GM18517 (cell line): Measurements from ENCODE around the gene GAD2.

ENCODE experiments used
- ATAC-seq: cut with Tn5 transposase; IDR thresholded peaks from one replicate; pipeline ENCODE4 v1.9.1; 2021; ENCODE audit warnings: mild to moderate bottlenecking, moderate library complexity; ENCODE audit not compliant: unreplicated experiment

Gene GAD2

DNA sequence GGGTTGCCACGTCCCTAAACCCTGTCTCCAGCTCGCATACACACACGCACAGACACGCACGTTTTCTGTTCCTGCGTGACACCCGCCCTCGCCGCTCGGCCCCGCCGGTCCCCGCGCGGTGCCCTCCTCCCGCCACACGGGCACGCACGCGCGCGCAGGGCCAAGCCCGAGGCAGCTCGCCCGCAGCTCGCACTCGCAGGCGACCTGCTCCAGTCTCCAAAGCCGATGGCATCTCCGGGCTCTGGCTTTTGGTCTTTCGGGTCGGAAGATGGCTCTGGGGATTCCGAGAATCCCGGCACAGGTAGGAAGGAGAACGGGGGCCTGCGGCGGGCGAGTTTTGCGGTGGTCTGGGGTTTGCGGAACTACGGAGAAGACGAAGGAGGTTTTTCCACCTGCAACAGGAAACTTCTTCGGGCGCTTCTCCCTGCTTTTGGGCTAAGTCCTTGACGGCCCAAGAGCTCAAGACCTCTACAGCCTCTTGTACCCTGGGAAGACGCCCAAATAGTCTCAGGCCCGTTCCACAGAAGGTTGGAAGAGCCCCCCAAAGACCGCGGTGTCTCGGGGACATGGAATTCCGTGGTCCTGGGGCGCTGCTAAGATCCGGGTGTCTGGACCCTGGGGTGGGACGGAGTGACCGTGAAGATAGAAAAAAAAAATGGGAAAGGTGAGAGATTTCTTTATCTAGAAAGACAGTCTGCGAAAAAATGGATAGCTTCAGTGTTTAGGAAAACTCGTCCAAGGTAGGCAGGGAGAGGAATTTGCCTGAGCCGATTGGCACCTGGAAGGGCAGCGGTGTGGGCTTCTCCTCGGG, at the start of gene GAD2:
Gene GAD2 (plus strand): TSS at position 190 of the 811 bp plus-strand sequence. CDS start 36 bp downstream, at position 226.
- ATAC-seq = no peak

DNA sequence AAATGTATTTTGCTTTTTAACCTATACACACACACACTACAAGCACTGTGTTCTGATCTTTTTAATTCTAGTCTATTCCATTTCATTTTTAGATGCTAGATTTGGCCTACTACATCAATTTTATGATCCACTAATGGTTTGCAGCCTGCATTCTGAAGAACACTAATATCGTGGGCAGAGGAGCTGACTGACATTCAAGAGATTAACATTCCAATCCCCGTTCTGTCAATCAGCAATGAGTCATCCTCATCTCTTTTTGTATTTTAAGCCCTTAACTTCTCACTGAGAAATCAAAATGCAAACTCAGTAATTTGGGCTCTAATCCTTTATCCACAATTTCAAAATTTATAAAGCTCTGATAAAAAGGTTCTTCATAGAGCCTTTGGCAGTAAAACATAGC, 47.1 kb upstream of the GAD2 start:
- ATAC-seq = no peak

DNA sequence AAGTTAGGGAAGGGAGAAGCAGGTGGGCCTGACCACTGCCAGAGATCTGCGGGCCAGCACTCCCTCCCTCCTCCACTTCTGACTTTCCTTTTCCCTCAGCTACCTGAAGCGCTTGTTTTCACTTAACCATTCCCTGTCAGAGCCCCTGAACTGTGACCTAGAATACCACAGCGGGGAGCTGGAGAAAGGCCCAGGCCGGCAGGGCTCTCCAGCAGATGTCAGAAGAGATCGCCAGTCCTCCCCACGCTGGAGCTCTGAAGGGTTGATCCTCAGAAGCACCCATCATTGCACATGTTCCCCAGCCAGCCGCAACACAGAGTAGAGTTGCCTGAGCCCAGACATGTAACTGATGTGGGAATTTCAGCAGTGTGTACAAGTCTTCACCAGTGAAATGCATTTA, 44.4 kb upstream of the GAD2 start:
- no peak for ATAC-seq

DNA sequence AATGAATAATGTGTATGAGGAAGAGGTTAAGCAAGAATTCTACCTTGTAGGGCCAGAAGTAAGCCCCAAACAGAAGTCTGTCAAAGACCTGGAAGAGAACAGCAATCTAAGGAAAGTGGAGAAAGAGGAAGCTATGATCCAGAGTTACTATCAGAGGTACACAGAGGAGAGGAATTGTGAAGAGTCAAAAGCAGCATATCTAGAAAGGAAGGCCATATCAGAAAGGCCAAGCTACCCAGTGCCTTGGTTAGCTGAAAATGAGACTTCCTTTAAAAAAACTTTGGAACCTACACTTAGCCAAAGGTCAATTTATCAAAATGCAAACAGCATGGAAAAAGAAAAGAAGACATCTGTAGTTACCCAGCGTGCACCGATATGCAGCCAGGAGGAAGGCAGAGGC, 42.7 kb upstream of the GAD2 start:
- no peak for ATAC-seq

DNA sequence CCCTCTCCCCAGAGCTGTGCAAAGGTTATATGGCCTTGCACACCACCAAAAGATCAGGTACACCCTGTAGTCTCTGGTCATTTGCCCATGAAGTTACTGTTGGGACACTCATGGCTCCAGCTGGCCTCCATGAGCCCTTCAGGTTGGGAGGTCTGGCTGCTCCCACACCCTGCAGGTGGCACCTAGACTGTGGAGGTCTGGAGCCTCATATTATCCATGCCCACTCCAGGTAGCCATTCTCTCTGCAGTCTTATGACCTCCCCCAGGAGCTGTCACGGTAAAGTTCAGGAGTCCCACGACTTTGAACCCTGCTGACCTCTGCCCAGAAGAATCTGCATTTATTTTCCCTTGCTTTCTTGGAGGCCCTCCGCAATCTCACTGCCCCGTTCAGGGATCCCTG, 39.2 kb upstream of the GAD2 start:
- no peak for ATAC-seq

DNA sequence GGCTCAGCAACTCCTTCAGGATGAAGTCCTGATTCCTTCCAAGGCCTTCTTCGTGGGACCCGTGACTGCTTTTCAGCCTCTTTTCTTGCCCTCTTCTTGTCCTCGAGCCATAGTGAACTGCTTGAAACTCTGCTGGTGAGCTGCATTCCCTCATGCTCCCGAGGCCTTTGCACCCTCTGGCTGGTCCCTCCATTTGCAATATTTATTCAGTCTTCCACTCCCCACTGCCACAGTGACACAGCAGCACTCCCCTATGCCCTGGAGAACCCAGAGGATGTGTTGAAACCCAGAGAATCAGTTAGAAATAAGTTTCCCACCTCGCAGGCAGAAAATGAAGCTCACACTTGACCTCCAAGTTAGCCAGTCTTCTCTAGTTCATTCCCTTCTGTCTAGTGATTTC, 22.3 kb upstream of the GAD2 start:
- ATAC-seq = no peak

DNA sequence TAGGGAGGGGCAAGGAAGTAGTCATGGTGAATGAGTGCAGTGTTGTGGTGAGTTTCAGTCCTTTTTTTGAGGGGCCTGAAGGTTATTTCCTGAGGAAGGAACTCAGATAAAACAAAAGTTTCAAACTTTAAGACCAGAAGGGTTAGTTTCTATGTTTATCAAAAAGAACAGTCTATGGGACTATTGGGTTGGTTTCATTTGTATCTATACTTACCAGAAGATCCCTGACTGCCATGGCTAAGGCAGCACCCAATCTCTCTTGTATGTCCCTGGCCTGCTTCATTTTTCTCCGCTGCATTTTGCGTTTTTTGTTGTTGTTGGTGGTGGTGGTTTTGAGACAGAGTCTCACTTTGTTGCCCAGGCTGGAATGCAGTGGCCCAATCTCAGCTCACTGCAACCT, 19.3 kb upstream of the GAD2 start:
- no peak for ATAC-seq

DNA sequence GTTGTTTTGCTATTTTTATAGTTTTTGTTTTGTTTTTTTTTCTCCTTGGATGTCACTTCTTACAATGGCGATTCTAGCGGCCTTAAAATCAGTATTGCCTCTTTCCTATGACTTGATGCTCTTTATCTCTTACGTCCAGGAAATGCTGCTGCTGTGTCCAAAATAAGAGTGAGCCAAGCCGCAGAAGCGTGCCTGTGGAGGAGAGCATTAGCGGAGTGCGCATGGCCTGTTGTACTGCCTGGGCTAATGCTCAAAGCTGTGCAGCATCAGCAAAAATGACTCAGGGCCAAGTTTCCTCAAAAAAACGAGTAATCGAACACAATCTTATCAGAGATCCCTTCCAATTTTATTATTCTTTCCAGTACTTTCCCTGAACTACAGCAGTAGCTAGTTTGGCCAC, 18.5 kb upstream of the GAD2 start:
- ATAC-seq = no peak

DNA sequence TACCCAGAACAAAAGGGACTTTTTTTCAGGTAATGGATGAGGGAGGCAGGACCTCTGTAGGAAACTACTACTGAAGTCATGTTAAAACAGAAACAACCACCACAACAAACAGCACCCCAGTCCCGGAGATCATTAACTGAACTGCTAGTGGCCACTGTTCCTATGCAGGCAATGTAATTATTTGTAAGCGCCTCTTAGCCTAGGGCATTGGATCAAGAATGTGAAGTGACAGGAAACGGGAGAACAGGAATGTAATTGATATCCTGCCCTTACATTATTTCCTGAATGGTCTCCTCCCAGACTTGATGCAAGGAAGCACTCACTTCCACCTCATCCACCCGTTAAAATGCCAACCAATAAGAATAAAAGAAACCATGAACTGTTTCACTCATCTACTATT, 16.7 kb upstream of the GAD2 start:
- no peak for ATAC-seq

DNA sequence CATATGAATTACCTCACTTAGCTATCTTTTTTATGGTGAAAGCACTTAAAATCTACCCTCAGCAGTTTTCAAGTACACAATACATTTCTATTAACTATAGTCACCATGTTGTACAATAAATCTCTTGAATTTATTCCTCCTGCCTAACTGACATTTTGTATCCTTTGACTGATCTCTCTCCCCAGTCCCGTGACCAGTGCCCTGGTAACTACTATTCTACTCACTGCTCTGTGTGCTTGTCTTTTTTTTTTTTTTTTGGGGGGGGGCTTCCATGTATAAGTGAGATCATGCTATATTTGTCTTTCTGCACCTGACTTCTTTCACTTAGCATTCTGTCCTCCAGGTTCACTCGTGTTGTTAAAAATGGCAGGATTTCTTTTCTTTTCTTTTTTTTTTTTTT, 11.4 kb upstream of the GAD2 start:
- ATAC-seq = no peak

DNA sequence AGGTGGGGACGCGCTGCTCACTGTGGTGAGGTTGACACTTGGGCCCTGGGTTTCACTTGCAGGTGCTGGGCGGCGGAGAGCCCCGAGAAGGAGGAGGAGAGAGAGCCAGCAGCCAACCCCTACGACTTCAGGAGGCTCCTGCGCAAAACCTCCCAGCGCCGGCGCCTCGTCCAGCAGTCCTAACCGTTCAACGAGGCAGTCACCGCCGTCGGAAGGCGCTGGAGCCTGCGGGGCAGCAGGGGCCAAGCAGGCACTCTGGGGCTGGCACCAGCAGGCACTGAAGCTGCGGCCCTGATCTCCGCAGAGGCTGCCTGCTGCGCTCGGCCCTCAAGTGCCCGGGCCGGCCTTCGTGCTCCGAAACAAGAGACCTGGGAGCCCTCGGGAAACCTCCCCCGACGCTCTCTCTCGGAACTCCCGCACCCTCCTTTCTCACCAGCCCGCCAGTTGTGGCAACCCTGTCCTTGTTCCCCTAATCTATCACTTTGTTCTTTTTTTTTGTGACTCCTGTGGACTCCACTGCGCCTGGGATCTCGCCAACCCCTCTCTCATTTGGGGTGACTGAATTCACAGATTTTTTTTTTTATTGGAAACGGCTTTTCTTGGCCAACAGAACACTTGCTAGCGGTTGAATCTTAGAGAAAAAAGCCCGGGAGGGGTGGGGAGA, 4.7 kb upstream of the GAD2 start:
- ATAC-seq = no peak

DNA sequence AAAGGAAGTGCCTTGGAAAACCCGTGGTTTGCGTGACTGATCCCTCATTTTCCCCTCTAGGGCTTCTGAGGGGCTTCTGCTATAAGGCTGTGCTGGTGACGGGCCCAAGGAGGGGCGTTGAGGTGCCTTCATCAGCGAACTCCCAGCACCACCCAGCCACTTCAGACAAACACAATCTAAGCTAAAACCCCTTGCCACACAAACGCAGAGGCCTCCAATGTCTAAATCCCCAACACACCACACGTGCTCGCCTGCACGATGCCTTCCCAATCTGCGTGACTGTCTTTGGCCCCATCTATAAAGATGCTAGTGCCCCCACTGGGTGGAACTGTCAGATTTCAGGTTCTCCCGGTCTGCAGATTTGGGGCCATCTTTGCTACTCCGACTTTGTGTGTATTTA, 4.1 kb upstream of the GAD2 start:
- ATAC-seq = no peak

DNA sequence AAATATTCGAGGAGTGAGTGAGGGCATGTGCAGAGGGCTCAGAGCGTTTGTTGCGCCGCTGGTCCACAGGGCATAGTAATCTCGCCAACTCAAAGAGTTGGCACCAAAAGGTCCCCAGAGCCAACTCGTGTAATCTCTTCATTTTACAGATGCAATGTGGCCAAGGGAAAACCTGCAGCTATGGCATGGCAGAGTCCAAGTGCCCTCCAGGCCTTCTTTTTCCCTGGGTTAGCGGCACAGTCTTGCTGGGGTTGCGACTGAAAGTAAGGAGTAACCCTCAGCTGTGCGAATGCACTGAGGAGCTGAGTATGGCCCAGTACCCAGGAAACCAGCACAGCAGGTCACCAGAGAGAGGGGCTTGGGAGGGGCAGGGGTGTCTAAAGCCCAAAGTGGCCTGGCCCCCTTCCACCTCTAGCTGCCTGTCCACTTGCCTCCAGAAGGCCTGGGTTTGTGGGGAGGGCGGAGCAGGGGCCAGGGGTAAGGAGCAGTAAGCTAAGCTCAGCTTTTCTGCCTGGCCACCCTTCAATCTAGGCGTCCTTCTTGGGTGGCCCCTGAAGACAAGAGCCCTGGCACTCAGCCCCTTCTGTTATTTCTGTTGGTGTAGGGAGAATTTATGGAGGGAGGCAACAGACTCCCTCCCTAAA, 3.3 kb upstream of the GAD2 start:
- ATAC-seq = no peak

DNA sequence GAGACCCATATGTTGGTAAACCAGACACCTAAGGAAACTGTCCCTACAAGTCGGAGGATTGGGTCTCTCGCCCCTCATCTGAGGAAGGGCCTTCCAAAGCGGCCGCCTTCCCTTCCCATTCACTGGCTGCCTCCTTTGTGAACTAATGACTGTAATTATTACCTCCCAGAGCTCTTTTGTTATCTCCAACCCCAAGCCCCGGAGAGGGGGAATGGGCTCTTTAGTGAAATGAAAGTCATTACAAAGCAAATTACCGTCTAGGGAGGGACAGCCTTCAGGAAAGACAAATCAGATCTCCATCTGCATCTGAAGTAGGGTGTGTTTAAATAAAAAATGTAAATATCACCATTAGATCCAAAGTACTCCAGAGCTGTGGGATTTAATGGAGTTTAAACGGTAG, 2.6 kb upstream of the GAD2 start:
- ATAC-seq = no peak

DNA sequence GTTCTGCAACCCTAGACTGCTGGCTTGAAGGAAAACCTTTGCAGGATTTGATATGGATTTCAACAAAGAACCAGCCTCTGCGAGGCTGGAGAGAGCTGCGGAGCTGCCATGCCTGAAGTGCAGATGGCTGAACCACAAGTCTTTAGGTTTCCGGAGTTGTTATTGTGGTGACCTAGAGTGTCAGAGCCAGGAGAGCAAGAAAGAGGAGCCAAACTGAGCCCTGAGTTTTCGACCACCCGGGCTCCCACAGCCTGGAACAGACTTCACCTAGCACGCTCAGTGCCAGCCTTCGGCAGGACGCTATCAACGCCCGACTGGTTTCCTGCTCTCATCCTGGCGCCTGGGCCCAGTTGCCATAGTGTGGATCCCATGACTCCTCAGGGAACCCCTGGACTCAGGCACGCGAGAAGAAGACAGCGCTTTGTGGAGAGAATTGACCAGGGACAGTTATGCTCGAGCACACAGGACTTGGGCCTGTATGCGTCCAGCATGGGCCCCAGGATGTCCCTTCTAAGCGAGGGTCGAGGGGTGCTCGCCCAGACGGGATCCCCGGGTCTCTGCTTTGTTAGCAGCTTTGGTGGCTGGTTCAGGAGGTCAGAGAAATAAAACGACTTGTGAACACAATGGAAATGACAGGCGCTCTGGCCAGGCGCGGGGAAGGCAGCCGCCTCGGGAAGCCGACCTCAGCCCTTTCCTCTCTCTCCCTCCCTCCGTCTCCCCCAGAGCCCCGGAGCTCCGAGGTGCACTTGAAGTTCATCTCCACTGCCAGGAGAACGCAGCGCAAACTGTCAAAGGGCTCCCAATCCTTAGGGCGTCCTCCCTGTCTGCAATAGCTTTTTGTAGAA, 1.8 kb upstream of the GAD2 start:
- no peak for ATAC-seq

DNA sequence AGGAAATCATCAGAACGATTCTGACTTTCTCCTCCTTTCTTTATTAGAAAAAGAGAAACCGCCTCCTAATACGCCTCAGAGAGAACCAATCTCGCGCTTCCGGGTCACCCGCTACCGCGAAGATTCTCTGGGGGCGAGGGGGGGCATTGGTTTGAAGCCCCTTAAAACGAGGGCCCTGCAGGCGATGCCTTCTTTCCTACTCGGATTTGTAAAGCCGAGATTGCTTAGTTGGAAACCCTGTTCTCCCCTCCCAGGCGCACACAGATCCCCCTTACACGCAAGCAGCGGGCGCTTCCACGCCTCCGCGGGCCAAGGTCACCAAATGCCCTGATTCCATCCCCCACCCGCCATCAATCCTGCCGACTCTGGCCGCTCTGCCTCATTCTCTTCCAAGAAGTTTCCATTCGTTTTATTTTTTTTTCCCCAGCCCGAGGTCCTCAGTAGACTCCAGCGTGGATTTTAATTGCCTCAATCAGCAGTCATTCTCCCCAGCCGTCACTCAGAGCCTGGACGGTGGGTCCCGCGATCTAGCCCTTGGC, 1.1 kb upstream of the GAD2 start:
- ATAC-seq = no peak

DNA sequence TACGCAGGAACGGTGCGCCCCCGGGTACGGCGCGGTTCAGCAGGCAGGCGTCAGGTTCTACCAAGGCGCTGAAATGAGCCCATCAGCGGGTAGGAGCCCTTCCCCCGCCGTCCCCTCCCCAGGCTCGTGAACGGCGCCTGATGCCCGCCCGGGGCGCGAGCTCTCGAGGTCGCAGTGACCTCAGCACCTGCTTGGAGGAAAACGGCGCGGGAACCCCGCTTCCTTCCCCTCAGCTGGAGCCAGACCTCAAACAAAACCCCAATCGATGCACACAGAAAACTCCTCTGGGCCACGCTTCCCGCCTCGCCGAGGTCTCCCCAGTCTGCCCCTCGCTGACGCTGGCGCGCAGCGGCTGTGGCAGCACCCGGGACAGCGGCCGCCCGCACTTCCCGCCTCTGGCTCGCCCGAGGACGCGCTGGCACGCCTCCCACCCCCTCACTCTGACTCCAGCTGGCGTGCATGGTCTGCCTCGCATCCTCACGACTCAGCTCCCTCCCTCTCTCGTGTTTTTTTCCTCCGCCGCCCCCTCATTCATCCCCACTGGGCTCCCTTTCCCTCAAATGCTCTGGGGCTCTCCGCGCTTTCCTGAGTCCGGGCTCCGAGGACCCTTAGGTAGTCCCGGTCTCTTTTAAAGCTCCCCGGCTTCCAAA, 514 bp upstream of the GAD2 start:
- ATAC-seq = no peak

DNA sequence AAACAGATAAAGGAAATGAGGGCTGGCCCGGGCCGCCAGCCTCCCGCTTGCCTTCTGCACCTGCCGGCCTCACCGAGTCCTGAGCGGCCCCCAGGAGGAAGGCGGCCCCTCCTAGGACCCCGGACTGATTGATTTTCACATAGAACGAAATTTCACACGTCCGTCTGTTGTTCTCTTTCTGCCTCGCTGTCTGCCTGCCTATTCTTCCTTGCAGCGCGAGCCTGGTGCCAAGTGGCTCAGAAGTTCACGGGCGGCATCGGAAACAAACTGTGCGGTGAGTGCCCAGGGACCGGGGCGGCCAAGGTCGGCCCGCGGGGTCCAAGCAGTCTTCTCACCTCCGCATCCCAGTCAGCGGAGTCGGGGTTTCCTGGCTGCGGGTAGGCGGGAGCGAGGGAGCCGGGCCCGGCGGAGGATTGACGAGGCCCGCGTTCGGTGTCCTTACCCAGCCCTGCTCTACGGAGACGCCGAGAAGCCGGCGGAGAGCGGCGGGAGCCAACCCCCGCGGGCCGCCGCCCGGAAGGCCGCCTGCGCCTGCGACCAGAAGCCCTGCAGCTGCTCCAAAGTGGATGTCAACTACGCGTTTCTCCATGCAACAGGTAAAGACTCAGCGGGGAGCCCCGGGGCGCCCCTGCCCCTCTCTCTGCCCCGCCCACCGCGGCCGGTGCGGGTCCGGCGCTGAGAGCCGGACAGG, 967 bp downstream of the GAD2 start:
- ATAC-seq = no peak

DNA sequence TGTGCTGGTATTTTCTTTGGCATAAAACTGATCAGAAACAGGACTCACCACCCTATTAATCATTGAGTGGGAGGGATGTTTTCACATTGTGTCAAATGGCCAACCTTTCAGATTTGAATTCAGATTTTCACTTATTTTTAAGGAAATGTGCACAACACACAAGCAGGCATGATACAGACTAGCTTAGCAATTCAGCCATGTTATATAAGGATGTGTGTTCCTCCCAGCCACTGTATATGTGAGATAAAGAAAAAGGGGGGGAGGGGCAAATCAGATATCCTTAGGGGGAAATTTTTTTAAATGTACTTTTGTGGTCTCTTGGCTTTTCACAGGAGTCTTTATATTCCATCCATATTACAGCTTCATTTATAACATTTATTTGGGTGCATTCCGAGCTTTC, 3.1 kb downstream of the GAD2 start:
- no peak for ATAC-seq

DNA sequence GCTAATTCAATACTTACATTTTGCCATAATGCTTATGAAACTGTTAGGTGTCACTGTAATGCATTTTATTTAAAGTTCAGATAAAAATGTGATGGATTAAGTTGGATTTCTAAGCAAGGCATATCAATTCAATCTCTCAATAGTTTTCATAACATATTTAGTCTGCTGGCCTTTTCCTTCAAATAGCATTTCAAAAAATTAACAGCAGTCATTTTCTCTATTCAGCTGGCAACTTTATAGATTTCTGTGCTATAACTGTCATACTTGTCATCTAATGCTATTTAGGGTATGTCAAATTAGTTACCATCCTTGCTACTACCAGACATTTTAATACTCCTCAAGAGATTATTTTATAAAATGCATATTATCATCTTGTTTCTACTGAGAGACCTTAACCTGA, 4.3 kb downstream of the GAD2 start:
- ATAC-seq = no peak
